Right lobe of liver (tissue), 6 donors: Measurements from ENCODE around the gene UBE2G2. TPM values are rescaled to one million over a fixed set of nuclear protein-coding genes. Genes with fewer than 3 reads are reported as not detected.

Experiments used
- ATAC-seq, 4 donors: fragments of 200-7000 bp; cut with Tn5 transposase; one replicate each; pipeline ENCODE4 v1.9.1; 2020; ENCODE audit warnings: mild to moderate bottlenecking in 4 of 4, moderate library complexity in 4 of 4
- DNase-seq, 3 donors: peaks; one replicate each; pipeline ENCODE4 v3.0.0-alpha.2; 2020
- H3K27ac ChIP-seq, 3 donors: fragments of 200-600 bp; one replicate each; pipeline ENCODE4 v1.8.0; 2022
- H3K27me3 ChIP-seq, 2 donors: fragments of 200-600 bp; one replicate each; pipeline ENCODE4 v1.8.0; 2022
- H3K36me3 ChIP-seq, 4 donors: fragments of 200-600 bp; sonication (generic) in 1 of 4; one replicate each; pipeline versions ENCODE4 v1.5.1 to v1.8.0; 2017 to 2022; ENCODE audit warnings: control low read depth in 1 of 4
- H3K4me1 ChIP-seq, 4 donors: fragments of 200-600 bp; sonication (generic) in 1 of 4; one replicate each; pipeline versions ENCODE4 v1.5.1 to v1.8.0; 2017 to 2022; ENCODE audit warnings: control low read depth in 1 of 4
- H3K4me3 ChIP-seq, 3 donors: fragments of 200-600 bp; one replicate each; pipeline ENCODE4 v1.8.0; 2022
- H3K9me3 ChIP-seq, 4 donors: fragments of 200-600 bp; sonication (generic) in 1 of 4; one replicate each; pipeline versions ENCODE4 v1.5.1 to v1.8.0; 2017 to 2022; ENCODE audit warnings: control low read depth in 1 of 4
- CTCF ChIP-seq, 4 donors: fragments of 200-600 bp in 3 of 4; fragments of 450-650 bp in 1 of 4; IDR thresholded peaks; one replicate each; pipeline versions ENCODE4 v1.5.1 to v1.8.0; 2016 to 2022; ENCODE audit warnings: antibody characterized with exemption in 4 of 4, mild to moderate bottlenecking in 2 of 4
- POLR2A ChIP-seq: fragments of 450-650 bp; IDR thresholded peaks from one replicate; pipeline ENCODE4 v1.6.1; 2017; ENCODE audit warnings: antibody characterized with exemption, mild to moderate bottlenecking
- WGBS: methylation state at CpG from one replicate; pipeline ENCODE4 v1.1.6; 2018; ENCODE audit warnings: low coverage, low lambda C conversion rate; ENCODE audit not compliant: insufficient coverage; ENCODE audit errors: missing lambda C conversion rate; 5-methylcytosine and 5-hydroxymethylcytosine counted together
- intact Hi-C, 2 donors: fragments of 100-400 bp; cut with DNase I; formaldehyde crosslinking; loops; one replicate each; pipeline versions ENCODE4 v1.11.2 to v1.14.1; 2022
- long read RNA-seq: library from polyadenylated mRNA; unstranded; transcript quantifications from one replicate; pipeline ENCODE4 v2.0.0, GENCODE V29; 2019
- total RNA-seq, 6 experiments: library from RNA; depleted of rRNA in 2 of 6; stranded (reverse); fragments of >200 nt in 2 of 6; fragmentation: NEBNext Ultra II Directional in 3 of 6; extraction: Animal tissue kit (Norgen Biotek cat#: 25700) in 3 of 6; gene quantifications; one replicate each; pipeline versions ENCODE4 v1.1.0 to v1.2.4, GENCODE V29; 2016 to 2023
- donor health status: DM: no; HTN: yes; CAD: no.
- donor health status: DM: no; HTN: no; CAD: no.
- donor health status: DM: no; HTN: no; CAD: no.
- donor health status: DM: no; HTN: yes; CAD: no.
- donor health status: DM: no; HTN: yes; CAD: no.

The UBE2G2 gene
- 10 to 100 TPM; 41.5 to 54.6 (median 49.9) TPM for total RNA-seq
- long read RNA-seq, full-length matches to known transcripts: 2 of 8 reads
- long read RNA-seq, partial matches to known transcripts: 0 of 8 reads
- long read RNA-seq, other reads (novel, unspliced or antisense): 6 of 8 reads

- TF ChIP-seq CTCF (IDR thresholded peaks at IDR 0.05) (no peak), POLR2A (peak; percentile 66)
- DNase-seq: peak; percentile 84 to 88 (median 87)
- Histone ChIP-seq H3K27ac (peak within 1 kb of the TSS in 2 of 3 donors; percentile 37 to 49), H3K9me3 (no peaks in the 10 kb centered on the region), H3K36me3 (peaks cover 0 to 9% (median 6%) of the 10 kb centered on the region in 4 donors), H3K4me3 (peak within 1 kb of the TSS; percentile 87 to 99 (median 99)), H3K4me1 (peaks cover 0 to 26% (median 12%) of the 10 kb centered on the region in 4 donors), H3K27me3 (no peaks in the 10 kb centered on the region)
- intact Hi-C loops: loop anchor here in 1 of 2 donors (10.0 kb wide), 1 partner anchor 103 kb away; no protein-coding TSS in a partner anchor
- peak; percentile 91 to 95 (median 92) for ATAC-seq
- 0% methylated on average over 20 of the region's 97 CpGs for WGBS
Measured at GRCh38 chr21:44801468-44802395, at the start of gene UBE2G2. TSS of gene UBE2G2 (minus strand) at chr21:44801820. CDS start at chr21:44801748, 72 bp downstream.

GRCh38 chr21:44850905-44851657 lies 49.5 kb upstream of the UBE2G2 start:
- TF ChIP-seq POLR2A (no peak), CTCF (IDR thresholded peaks at IDR 0.05) (no peak)
- WGBS: 79% methylated on average over 16 of the region's 26 CpGs
- Histone ChIP-seq H3K27me3 (no peaks in the 10 kb centered on the region), H3K4me3 (no peak overlapping the region), H3K27ac (no peak overlapping the region), H3K36me3 (peaks cover 0 to 47% (median 32%) of the 10 kb centered on the region in 4 donors), H3K9me3 (no peaks in the 10 kb centered on the region), H3K4me1 (peaks cover 0 to 10% (median under 1%) of the 10 kb centered on the region in 4 donors)
- intact Hi-C loops: no loop called here
- ATAC-seq (peak in 3 of 4 donors; percentile 26 to 69 (median 51)), DNase-seq (peak in 1 of 3 donors; percentile 35)

- Histone ChIP-seq H3K4me1 (peaks cover 0 to 10% (median 1%) of the 10 kb centered on the region in 4 donors), H3K4me3 (no peak overlapping the region), H3K9me3 (no peaks in the 10 kb centered on the region), H3K27me3 (no peaks in the 10 kb centered on the region), H3K36me3 (peaks cover 0 to 39% (median 28%) of the 10 kb centered on the region in 4 donors), H3K27ac (no peak overlapping the region)
- 77% methylated on average over 8 of the region's 20 CpGs for whole genome bisulfite sequencing
- DNase-seq: peak in 1 of 3 donors; percentile 41
- intact Hi-C loops: no loop called here
- TF ChIP-seq POLR2A (no peak), CTCF (IDR thresholded peaks at IDR 0.05) (no peak)
- no peak for ATAC-seq
Measured at GRCh38 chr21:44850208-44850800, 48.7 kb upstream of the UBE2G2 start.

GRCh38 chr21:44849616-44850130 lies 48.1 kb upstream of the UBE2G2 start:
- intact Hi-C loops: no loop called here
- ATAC-seq: no peak
- Histone ChIP-seq H3K27me3 (no peaks in the 10 kb centered on the region), H3K4me3 (no peak overlapping the region), H3K27ac (no peak overlapping the region), H3K4me1 (peaks cover 0 to 10% (median 1%) of the 10 kb centered on the region in 4 donors), H3K36me3 (peaks cover 0 to 33% (median 26%) of the 10 kb centered on the region in 4 donors), H3K9me3 (no peaks in the 10 kb centered on the region)
- TF ChIP-seq CTCF (IDR thresholded peaks at IDR 0.05): no peak
- no peak for TF ChIP-seq POLR2A
- DNase-seq: peak in 1 of 3 donors; percentile 31
- WGBS: 83% methylated on average over 12 of the region's 12 CpGs
